Measurements from ENCODE around the gene SIX6.

DNA sequence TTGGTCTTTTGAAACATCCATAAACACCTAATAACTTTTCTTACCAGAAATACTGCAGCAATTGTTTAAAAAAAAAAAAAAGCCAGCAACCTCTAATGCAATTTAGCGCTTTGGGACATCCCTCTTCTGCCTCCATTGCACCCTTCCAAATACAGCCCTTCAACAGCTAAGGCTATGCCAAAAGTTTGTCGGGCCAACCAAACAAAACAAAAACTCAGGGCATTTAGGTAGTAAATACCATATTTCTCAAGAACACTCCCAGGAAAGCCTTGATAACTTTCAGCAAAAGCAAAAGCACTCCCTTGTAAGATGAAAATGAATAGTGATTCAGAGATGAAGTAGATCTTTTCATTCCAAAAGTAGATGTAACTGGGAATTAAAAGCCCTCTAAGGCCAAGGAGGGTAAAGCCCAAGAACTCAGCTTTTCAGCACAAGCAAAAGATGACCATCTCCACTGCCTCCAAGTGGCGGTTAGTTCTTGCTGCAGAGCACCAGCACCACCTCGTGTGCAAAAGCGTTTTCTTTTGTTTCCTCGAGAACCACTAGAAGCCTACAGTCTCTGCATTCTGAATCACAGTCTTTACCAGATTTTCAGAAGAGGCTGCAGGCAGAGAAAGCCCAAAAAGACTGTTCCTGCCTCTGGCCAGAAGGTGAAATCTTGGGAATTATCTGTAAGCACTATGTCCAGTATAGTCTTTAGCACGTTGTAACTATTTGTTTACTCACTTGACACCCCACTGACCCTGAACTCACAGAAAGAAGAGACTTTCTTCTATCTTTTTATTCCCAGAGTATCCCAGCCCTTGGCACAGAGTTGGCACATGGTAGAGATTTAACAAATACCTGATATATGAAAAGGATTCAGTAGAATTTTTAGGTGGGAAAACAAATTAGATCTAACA is 53.1 kb downstream of the SIX6 start:
- TF ChIP-seq POLR2AphosphoS5 (IDR thresholded peaks at IDR 0.05; ENCODE audit: borderline replicate concordance, low read depth, low read length) (no peak), EZH2 (IDR thresholded peaks at IDR 0.05) (no peak)

All from SK-N-MC (cell line).